ENCODE data around the gene NEK8.

NEK8 gene

DNA sequence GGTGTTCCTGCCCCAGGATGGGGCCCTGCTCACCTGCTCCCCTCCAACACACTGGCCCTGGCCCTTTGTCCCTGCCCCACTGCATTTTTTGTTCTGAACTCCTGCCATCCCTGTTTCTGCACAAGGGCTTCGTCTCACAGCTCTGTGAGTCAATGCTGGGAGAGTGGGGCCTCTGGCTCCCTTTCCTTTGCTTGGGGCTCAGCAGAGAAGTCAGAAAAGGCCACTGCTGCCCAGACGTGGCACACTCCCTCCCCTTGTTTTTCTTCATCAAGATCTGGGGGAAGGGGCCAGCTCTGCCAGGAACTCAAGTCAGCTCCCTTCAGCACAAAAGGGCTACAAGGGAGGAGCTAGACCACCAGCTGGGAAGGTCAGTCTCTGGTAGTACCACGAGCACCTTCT lies 25.8 kb upstream of the NEK8 start:
- H3K27ac ChIP-seq = peak overlapping the region; percentile 51
- POLR2A ChIA-PET (ENCODE audit: low non-redundant PET) = no interaction called here
- CTCF ChIA-PET = no interaction called here
- no peak for DNase-seq (ENCODE audit: low spot score)
- TF ChIP-seq, protein P1, sequence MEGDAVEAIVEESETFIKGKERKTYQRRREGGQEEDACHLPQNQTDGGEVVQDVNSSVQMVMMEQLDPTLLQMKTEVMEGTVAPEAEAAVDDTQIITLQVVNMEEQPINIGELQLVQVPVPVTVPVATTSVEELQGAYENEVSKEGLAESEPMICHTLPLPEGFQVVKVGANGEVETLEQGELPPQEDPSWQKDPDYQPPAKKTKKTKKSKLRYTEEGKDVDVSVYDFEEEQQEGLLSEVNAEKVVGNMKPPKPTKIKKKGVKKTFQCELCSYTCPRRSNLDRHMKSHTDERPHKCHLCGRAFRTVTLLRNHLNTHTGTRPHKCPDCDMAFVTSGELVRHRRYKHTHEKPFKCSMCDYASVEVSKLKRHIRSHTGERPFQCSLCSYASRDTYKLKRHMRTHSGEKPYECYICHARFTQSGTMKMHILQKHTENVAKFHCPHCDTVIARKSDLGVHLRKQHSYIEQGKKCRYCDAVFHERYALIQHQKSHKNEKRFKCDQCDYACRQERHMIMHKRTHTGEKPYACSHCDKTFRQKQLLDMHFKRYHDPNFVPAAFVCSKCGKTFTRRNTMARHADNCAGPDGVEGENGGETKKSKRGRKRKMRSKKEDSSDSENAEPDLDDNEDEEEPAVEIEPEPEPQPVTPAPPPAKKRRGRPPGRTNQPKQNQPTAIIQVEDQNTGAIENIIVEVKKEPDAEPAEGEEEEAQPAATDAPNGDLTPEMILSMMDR (conservative IDR thresholded peaks at IDR 0.05; ENCODE audit: low read depth) = no peak

DNA sequence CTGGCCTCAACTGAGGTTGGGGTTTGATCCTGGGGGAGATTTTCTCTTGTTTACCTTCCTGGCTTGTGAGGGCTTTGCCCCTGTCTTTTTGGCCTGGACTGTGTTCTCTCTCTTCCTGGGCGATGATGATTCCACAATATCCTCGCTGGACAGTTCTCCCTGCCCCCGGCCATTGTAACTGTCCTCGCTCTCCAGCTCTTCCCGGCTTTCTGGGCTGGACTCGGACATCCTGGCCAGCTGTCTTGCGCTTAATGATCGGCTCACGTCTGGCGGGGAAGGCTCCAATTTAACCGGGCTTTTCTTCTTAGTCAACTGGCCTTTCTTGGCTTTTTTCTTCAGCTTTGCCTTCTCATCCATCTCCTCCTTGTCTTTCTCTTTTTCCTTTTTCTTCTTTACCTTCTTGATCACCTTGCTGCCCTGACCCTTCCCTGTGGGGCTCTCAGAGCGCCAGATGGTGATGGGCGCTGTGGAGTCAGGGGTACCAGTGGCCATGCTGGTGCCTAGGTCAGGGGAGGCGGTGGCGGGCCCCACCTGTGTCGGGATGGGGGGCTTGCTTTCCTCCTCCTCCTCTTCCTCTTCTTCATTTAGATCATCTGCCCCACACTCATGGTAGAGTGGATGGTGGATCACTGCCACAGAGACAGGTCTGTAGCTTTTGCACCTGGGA lies 24.9 kb upstream of the NEK8 start:
- ChIA-PET CTCF (interaction anchor here (0.7 kb wide), 1 partner anchor 9 kb away, joined by 4 read pairs; no protein-coding TSS in a partner anchor), POLR2A (ENCODE audit: low non-redundant PET) (no interaction called here)
- no peak for DNase-seq (ENCODE audit: low spot score)
- H3K27ac ChIP-seq = peak overlapping the region; percentile 51
- TF ChIP-seq, protein P1 (conservative IDR thresholded peaks at IDR 0.05; ENCODE audit: low read depth) = no peak

DNA sequence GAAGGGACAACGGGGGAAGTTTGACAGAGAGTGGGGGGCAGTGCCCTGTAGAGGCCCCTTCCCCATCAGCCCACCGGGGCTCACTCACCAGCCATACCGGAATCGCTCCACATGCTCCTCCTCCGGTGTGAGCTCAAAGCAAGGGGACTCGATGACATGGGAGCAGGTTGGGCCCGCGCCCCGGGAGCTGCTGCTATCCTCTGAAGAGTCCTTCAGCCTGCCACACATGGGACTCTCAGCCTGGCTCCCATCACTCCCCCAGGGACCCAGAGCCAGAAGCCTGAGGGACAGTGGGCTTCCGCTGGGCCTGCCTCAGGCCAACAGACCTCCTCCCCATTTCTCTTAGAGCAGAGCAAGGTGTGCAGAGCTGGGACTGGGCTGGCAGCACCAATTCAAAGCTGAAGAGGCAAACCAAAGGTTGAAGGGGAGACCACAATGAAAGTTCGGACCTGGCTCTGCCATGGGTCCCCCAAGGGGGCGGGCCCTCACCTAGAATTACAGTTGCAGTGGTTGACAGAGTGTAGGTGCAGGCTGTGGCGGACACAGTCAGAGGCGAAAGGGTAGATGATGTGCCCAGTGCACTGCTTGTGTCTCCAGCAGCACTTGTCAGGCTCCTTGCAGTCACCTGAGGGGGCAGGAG lies 24.2 kb upstream of the NEK8 start:
- CTCF ChIA-PET = interaction anchor here (0.5 to 0.7 kb wide), 3 partner anchors 8 to 1428 kb away, joined by 3 to 4 read pairs (median 4); no protein-coding TSS in a partner anchor
- POLR2A ChIA-PET (ENCODE audit: low non-redundant PET) = no interaction called here
- no peak for DNase-seq (ENCODE audit: low spot score)
- TF ChIP-seq, protein P1 (conservative IDR thresholded peaks at IDR 0.05; ENCODE audit: low read depth) = no peak
- peak overlapping the region; percentile 51 for H3K27ac ChIP-seq

DNA sequence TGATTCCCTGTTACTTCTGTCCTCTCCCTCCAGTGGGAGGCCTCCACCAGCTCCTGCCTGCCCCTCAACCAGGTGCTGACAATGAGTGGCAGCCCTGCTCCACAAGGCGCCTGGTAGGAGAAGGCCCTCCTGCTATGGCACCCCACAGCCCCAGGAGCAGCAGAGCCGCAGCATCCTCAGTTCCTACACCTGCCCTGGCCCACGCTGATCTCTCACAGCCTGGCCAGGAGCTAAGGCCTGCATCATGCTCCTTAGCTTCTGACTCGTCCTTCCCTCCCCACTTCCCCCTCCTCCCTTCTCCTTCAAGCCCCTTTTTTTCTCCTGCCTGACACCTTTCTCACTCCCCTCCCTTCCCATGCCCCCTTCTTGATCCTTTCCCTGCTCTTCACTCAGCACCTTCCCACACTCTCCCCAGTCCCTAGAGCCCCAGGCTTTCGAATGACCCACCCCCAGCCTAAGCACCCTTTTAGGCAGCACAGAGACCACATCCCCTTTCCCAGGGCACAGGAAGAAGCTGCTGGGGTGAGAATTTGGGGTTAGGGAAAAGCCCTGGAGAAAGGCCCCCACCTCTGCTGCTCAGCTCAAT lies 23.4 kb upstream of the NEK8 start:
- no peak for DNase-seq (ENCODE audit: low spot score)
- peak overlapping the region; percentile 51 for H3K27ac ChIP-seq
- TF ChIP-seq, protein P1 (conservative IDR thresholded peaks at IDR 0.05; ENCODE audit: low read depth) = no peak
- ChIA-PET POLR2A (ENCODE audit: low non-redundant PET) (interaction anchor here (0.6 kb wide), 1 partner anchor 1823 kb away, joined by 7 read pairs; no protein-coding TSS in a partner anchor), CTCF (interaction anchor here (0.5 to 0.6 kb wide), 2 partner anchors 81 to 1428 kb away, joined by 3 to 4 read pairs; no protein-coding TSS in a partner anchor)

DNA sequence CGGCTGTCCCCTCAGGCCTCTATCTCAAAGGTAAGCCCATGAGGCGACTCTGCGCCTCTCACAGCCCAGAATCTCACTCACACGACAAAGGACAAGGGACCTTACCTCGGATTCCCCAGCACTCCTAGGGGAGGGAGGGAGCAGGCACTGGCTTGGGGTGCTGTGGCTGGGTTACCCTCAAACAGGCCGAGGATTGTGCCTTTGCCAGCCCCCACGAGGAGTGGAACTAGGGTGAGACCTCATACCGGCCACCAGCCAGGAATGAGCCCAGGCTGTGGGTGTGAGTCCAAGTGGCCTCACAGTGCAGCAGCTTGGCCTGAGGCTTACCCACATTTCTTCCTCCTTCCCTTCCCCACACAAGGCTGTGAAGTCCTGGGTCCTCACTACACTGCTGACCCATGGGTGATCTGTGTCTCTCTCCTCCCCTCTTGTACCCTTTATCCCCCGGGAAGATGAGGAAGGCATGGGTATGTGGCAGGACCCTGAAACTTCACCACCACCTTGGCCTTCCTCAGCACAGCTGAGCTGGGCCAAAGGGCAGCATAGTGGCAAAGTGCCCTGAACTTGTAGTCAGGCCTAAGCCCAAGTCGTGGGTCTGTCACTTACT lies 22.8 kb upstream of the NEK8 start:
- CTCF ChIA-PET = interaction anchor here (0.6 kb wide), 1 partner anchor 23 kb away, joined by 5 read pairs; no protein-coding TSS in a partner anchor
- DNase-seq (ENCODE audit: low spot score) = no peak
- H3K27ac ChIP-seq = peak overlapping the region; percentile 51
- TF ChIP-seq, protein P1 (conservative IDR thresholded peaks at IDR 0.05; ENCODE audit: low read depth) = no peak
- POLR2A ChIA-PET (ENCODE audit: low non-redundant PET) = interaction anchor here (0.6 kb wide), 1 partner anchor 1823 kb away, joined by 7 read pairs; no protein-coding TSS in a partner anchor
